ENCODE data around the gene ZNF582. TPM values are rescaled to one million over a fixed set of nuclear protein-coding genes. Genes with fewer than 3 reads are reported as not detected.
A peak's percentile ranks its signal among the peaks of the same experiment; 100 is the strongest.

Gene ZNF582
- total and polyA plus RNA-seq, 2 donors (not counting 3 experiments of a cell fraction or from before 2014, with no cell fraction given) = 2.5 to 2.9 TPM

- Histone ChIP-seq H3K27me3 (ENCODE audit: control insufficient read depth in 2 of 2, insufficient read depth in 2 of 2, low read length in 2 of 2) (no peaks in the 10 kb centered on the region), H3K9ac (replicated peaks; ENCODE audit: extremely low read depth, insufficient read depth, low read length) (no peak overlapping the region), H3K4me1 (ENCODE audit: control insufficient read depth, extremely low read depth, insufficient read depth, low read length) (peaks cover 7% of the 10 kb centered on the region), H3K36me3 (ENCODE audit: control insufficient read depth in 2 of 2, extremely low read depth in 1 of 2, insufficient read depth in 2 of 2, low read length in 2 of 2) (peaks cover 10 to 11% of the 10 kb centered on the region in 2 experiments), H3K9me3 (replicated peaks; ENCODE audit: control insufficient read depth, insufficient read depth, low read length) (no peaks in the 10 kb centered on the region), H3K27ac (ENCODE audit: insufficient read depth, low read depth, low read length) (no peak overlapping the region), H3K4me3 (replicated peaks in 1 of 3; ENCODE audit: insufficient read depth in 1 of 3, low read depth in 1 of 3, low read length in 3 of 3) (no peak overlapping the region), H3K9me1 (replicated peaks; ENCODE audit: control insufficient read depth, extremely low read depth, insufficient read depth, low read length) (no peaks in the 10 kb centered on the region), H4K20me1 (replicated peaks; ENCODE audit: control insufficient read depth, extremely low read depth, insufficient read depth, low read length) (no peaks in the 10 kb centered on the region), H3K4me2 (ENCODE audit: insufficient read depth, low read length) (no peak overlapping the region), H3K79me2 (ENCODE audit: control insufficient read depth, insufficient read depth, low read length) (no peaks in the 10 kb centered on the region), H2AFZ (ENCODE audit: low read depth, low read length) (no peak overlapping the region)
- ChIA-PET POLR2A (no interaction called here), CTCF (interaction anchor here (2.7 kb wide), 1 partner anchor 60 kb away, joined by 9 read pairs; no protein-coding TSS in a partner anchor)
- no TSS peak for BruUV-seq (replicated peaks)
- intact Hi-C loops (cut with micrococcal nuclease) (loop anchor here (2.0 kb wide), 2 partner anchors 35 to 55 kb away; partner anchors contain the start of genes ZNF583 and ZSCAN5A), dilution Hi-C loops (cut with MboI; ENCODE audit: extremely low pct_ligation_motif_present, low sequenced_read_pairs) (no loop called here)
- FAIRE-seq = peak; percentile 37
- peak; percentile 91 for DNase-seq (ENCODE audit: low read depth, low spot score)
- TF ChIP-seq GATA2 (IDR thresholded peaks at IDR 0.05; ENCODE audit: insufficient read depth, insufficient read length, low read depth, low read length) (peak; percentile 20), FOS (IDR thresholded peaks at IDR 0.05; ENCODE audit: borderline replicate concordance, insufficient read depth, low read length) (no peak), JUN (IDR thresholded peaks at IDR 0.05; ENCODE audit: borderline replicate concordance, insufficient read depth, insufficient read length, low read depth) (no peak), MAX (IDR thresholded peaks at IDR 0.05; ENCODE audit: insufficient read depth, insufficient read length) (no peak), POLR2AphosphoS5 (IDR thresholded peaks at IDR 0.05; ENCODE audit: insufficient read depth, low read depth, low read length) (no peak)
These were observed 23.3 kb downstream of the ZNF582 start for GRCh38 chr19:56369886-56370676.

All from endothelial cell of umbilical vein (primary cell).